Caco-2 (cell line): Measurements from ENCODE around the gene PTPRN2. TPM values are rescaled to one million over a fixed set of nuclear protein-coding genes. Genes with fewer than 3 reads are reported as not detected.

ENCODE experiments used
- BruUV-seq: library from RNA; stranded (reverse); fragments of 400-500 nt; replicated peaks from 2 replicates; lab custom pipeline; 2021; lab: Mats Ljungman, UMichigan
- CTCF ChIA-PET: fragments of 300-600 bp; sonication (Branson Sonifier 250); formaldehyde crosslinking; loops from one replicate; lab custom pipeline; 2022; ENCODE audit warnings: antibody characterized with exemption; lab: Charles Lee
- POLR2A ChIA-PET: fragments of 300-600 bp; sonication (Branson Sonifier 250); formaldehyde crosslinking; loops from one replicate; lab custom pipeline; 2022; ENCODE audit warnings: antibody characterized with exemption; lab: Charles Lee
- DNase-seq, 2 experiments: peaks; one replicate each; pipeline versions ENCODE4 v3.0.0 to v3.0.0-alpha.2; 2020 to 2022
- H3K27me3 ChIP-seq: replicated peaks from 2 replicates; pipeline ENCODE4 v1.6.0; 2011; ENCODE audit warnings: low read length; ENCODE audit not compliant: control insufficient read depth, insufficient read depth
- H3K36me3 ChIP-seq: 2 replicates; pipeline ENCODE4 v1.5.1; 2011; ENCODE audit warnings: low read length; ENCODE audit not compliant: control insufficient read depth, insufficient read depth
- H3K4me1 ChIP-seq: fragments of 250-450 bp; sonication (Bioruptor Pico); 2 replicates; pipeline ENCODE4 v1.5.1; 2020; ENCODE audit warnings: mild to moderate bottlenecking
- H3K4me3 ChIP-seq: 2 replicates; pipeline ENCODE4 v1.5.1; 2011; ENCODE audit warnings: low read depth, mild to moderate bottlenecking, control low read depth, low read length
- H3K9me3 ChIP-seq: fragments of 250-450 bp; sonication (Bioruptor Pico); 2 replicates; pipeline ENCODE4 v1.5.1; 2020; ENCODE audit warnings: mild to moderate bottlenecking, moderate library complexity
- H3K27ac Mint-ChIP-seq: one replicate; pipeline ENCODE4 v1.8.0; 2022; ENCODE audit warnings: mixed read lengths; ENCODE audit not compliant: unreplicated experiment
- H3K27me3 Mint-ChIP-seq: one replicate; pipeline ENCODE4 v1.8.0; 2022; ENCODE audit warnings: mixed read lengths; ENCODE audit not compliant: insufficient read depth, unreplicated experiment
- H3K36me3 Mint-ChIP-seq: one replicate; pipeline ENCODE4 v1.8.0; 2022; ENCODE audit warnings: mild to moderate bottlenecking, mixed read lengths; ENCODE audit not compliant: insufficient read depth, unreplicated experiment
- H3K4me1 Mint-ChIP-seq: one replicate; pipeline ENCODE4 v1.8.0; 2022; ENCODE audit warnings: low read depth, mixed read lengths; ENCODE audit not compliant: unreplicated experiment
- H3K4me3 Mint-ChIP-seq: one replicate; pipeline ENCODE4 v1.8.0; 2022; ENCODE audit warnings: mild to moderate bottlenecking, moderate library complexity, mixed read lengths; ENCODE audit not compliant: unreplicated experiment
- H3K9me3 Mint-ChIP-seq: one replicate; pipeline ENCODE4 v1.8.0; 2022; ENCODE audit warnings: mixed read lengths; ENCODE audit not compliant: unreplicated experiment
- intact Hi-C: fragments of 100-400 bp; cut with micrococcal nuclease; formaldehyde crosslinking; loops from one replicate; pipeline ENCODE4 v1.10.0; 2022; ENCODE audit not compliant: unreplicated experiment
- total RNA-seq: library from RNA; stranded (reverse); gene quantifications from 2 replicates; pipeline ENCODE4 v1.2.3, GENCODE V29; 2022
- TF ChIP-seq, protein P1 (sequence below), 2 experiments: fragments of 200-600 bp in 1 of 2; IDR thresholded peaks; 1 replicate in 1 of 2; 2 replicates in 1 of 2; pipeline versions ENCODE4 v1.5.1 to v1.8.0; 2011 to 2022; ENCODE audit warnings: antibody characterized with exemption in 1 of 2, control low read depth in 1 of 2, inconsistent platforms in 1 of 2, low read depth in 1 of 2, low read length in 1 of 2, mild to moderate bottlenecking in 1 of 2, moderate library complexity in 1 of 2; ENCODE audit not compliant: insufficient read depth in 1 of 2, severe bottlenecking in 1 of 2, unreplicated experiment in 1 of 2

PTPRN2 gene
- total RNA-seq, 1 experiment from 2014 or later = 1.4 TPM

DNA sequence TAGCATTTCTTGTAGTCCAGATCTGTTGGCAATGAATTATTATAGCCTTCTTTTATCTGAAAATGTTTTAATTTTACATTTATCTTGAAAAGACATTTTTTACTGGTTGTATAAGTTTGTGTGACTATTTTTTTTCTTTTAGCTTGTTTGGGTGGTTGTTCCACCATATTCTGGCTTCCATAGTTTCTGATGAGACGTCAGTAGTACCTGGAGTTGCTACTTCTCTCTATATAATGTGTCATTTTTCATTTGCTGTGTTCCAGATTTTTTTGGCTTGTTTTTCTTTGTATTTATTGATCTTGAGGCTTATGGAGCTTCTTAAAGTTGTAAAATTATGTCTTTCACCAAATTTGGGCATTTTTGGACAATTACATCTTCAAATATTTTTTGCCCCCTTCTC is 1082.0 kb downstream of the PTPRN2 start:
- Histone ChIP-seq H3K9me3 (peaks cover 10% of the 10 kb centered on the region), H3K27me3 (no peaks in the 10 kb centered on the region), H3K36me3 (no peaks in the 10 kb centered on the region), H3K4me3 (no peak overlapping the region), H3K4me1 (no peaks in the 10 kb centered on the region)
- Mint-ChIP-seq H3K4me3 (no peak overlapping the region), H3K4me1 (no peaks in the 10 kb centered on the region), H3K36me3 (no peaks in the 10 kb centered on the region), H3K27me3 (peaks cover 15% of the 10 kb centered on the region), H3K27ac (no peak overlapping the region), H3K9me3 (no peaks in the 10 kb centered on the region)
- no TSS peak for BruUV-seq
- DNase-seq = no peak
- CTCF ChIA-PET = no interaction called here
- intact Hi-C loops = no loop called here
- POLR2A ChIA-PET = no interaction called here
- TF ChIP-seq, protein P1, sequence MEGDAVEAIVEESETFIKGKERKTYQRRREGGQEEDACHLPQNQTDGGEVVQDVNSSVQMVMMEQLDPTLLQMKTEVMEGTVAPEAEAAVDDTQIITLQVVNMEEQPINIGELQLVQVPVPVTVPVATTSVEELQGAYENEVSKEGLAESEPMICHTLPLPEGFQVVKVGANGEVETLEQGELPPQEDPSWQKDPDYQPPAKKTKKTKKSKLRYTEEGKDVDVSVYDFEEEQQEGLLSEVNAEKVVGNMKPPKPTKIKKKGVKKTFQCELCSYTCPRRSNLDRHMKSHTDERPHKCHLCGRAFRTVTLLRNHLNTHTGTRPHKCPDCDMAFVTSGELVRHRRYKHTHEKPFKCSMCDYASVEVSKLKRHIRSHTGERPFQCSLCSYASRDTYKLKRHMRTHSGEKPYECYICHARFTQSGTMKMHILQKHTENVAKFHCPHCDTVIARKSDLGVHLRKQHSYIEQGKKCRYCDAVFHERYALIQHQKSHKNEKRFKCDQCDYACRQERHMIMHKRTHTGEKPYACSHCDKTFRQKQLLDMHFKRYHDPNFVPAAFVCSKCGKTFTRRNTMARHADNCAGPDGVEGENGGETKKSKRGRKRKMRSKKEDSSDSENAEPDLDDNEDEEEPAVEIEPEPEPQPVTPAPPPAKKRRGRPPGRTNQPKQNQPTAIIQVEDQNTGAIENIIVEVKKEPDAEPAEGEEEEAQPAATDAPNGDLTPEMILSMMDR (IDR thresholded peaks at IDR 0.05; ENCODE audit: insufficient read depth in 1 of 2, low read depth in 1 of 2, low read length in 1 of 2, severe bottlenecking in 1 of 2, unreplicated experiment in 1 of 2) = no peak

- CTCF ChIA-PET = no interaction called here
- H3K4me1 ChIP-seq = no peaks in the 10 kb centered on the region
- Mint-ChIP-seq H3K9me3 (no peaks in the 10 kb centered on the region), H3K27me3 (peaks cover 6% of the 10 kb centered on the region), H3K27ac (no peak overlapping the region), H3K4me1 (no peaks in the 10 kb centered on the region), H3K4me3 (no peak overlapping the region), H3K36me3 (no peaks in the 10 kb centered on the region)
- intact Hi-C loops = no loop called here
- no TSS peak for BruUV-seq
- H3K4me3 ChIP-seq = no peak overlapping the region
- DNase-seq = no peak
- TF ChIP-seq, protein P1 (IDR thresholded peaks at IDR 0.05; ENCODE audit: insufficient read depth in 1 of 2, low read depth in 1 of 2, low read length in 1 of 2, severe bottlenecking in 1 of 2, unreplicated experiment in 1 of 2) = no peak
- POLR2A ChIA-PET = no interaction called here
- peaks cover 10% of the 10 kb centered on the region for H3K9me3 ChIP-seq
- no peaks in the 10 kb centered on the region for H3K36me3 ChIP-seq
- no peaks in the 10 kb centered on the region for H3K27me3 ChIP-seq
These were observed 1084.4 kb downstream of the PTPRN2 start for GRCh38 chr7:157503229-157503628.

DNA sequence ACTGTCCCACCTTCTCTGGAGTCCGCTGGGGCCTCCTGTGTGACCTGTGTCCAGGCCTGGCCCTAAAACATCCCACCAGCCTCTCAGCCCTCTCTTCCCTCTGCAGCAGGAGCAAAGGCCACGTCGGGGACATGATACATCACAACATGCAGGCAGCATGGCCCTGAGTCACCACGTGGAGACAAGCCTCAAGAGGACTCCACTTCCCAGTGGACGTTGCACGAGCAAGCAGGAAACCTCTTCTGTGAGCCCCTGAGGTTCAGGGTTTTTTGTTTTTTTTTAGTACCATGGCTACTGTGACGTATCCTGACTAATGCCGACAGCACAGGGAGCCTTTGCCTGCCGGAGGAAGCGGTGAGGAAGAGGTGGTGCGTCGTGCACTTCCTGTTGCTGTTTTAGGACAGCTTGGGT is 1084.9 kb downstream of the PTPRN2 start:
- no peak overlapping the region for H3K4me3 Mint-ChIP-seq
- Histone ChIP-seq H3K4me3 (no peak overlapping the region), H3K36me3 (no peaks in the 10 kb centered on the region), H3K27me3 (no peaks in the 10 kb centered on the region), H3K9me3 (peaks cover 10% of the 10 kb centered on the region), H3K4me1 (no peaks in the 10 kb centered on the region)
- H3K27ac Mint-ChIP-seq = no peak overlapping the region
- peaks cover 6% of the 10 kb centered on the region for H3K27me3 Mint-ChIP-seq
- no peaks in the 10 kb centered on the region for H3K4me1 Mint-ChIP-seq
- no peak for DNase-seq
- H3K9me3 Mint-ChIP-seq = no peaks in the 10 kb centered on the region
- no TSS peak for BruUV-seq
- TF ChIP-seq, protein P1 (IDR thresholded peaks at IDR 0.05; ENCODE audit: insufficient read depth in 1 of 2, low read depth in 1 of 2, low read length in 1 of 2, severe bottlenecking in 1 of 2, unreplicated experiment in 1 of 2) = no peak
- intact Hi-C loops = no loop called here
- ChIA-PET POLR2A (no interaction called here), CTCF (no interaction called here)
- H3K36me3 Mint-ChIP-seq = no peaks in the 10 kb centered on the region
